Natural killer cell (primary cell): Measurements from ENCODE around the gene CARD6. TPM values are rescaled to one million over a fixed set of nuclear protein-coding genes. Genes with fewer than 3 reads are reported as not detected.

Experiments
- ATAC-seq, 3 donors: fragments of 150-1000 bp in 2 of 3; fragments of 200-7000 bp in 1 of 3; cut with Tn5 transposase; 1 replicate in 1 of 3; 2 replicates in 2 of 3; pipeline ENCODE4 v1.10.0; 2021; ENCODE audit warnings: mild to moderate bottlenecking in 2 of 3, moderate library complexity in 2 of 3
- DNase-seq, 2 donors: peaks; one replicate each; pipeline versions ENCODE4 v3.0.0 to v3.0.0-alpha.2; 2013 to 2021; ENCODE audit warnings: mixed read lengths in 1 of 2
- H3K27ac ChIP-seq: one replicate; pipeline ENCODE4 v1.5.1; 2013; ENCODE audit warnings: mild to moderate bottlenecking, low read length
- H3K27me3 ChIP-seq: one replicate; pipeline ENCODE4 v1.6.1; 2013; ENCODE audit warnings: low read length; ENCODE audit not compliant: control insufficient read depth, insufficient read depth
- H3K36me3 ChIP-seq: one replicate; pipeline ENCODE4 v1.6.1; 2013; ENCODE audit warnings: low read length; ENCODE audit not compliant: control insufficient read depth, insufficient read depth
- H3K4me1 ChIP-seq: one replicate; pipeline ENCODE4 v1.6.1; 2013; ENCODE audit warnings: low read length; ENCODE audit not compliant: control insufficient read depth, insufficient read depth
- H3K4me3 ChIP-seq: one replicate; pipeline ENCODE4 v1.5.1; 2013; ENCODE audit warnings: low read length
- H3K9me3 ChIP-seq: one replicate; pipeline ENCODE4 v1.6.1; 2013; ENCODE audit warnings: low read length; ENCODE audit not compliant: control insufficient read depth, insufficient read depth
- H3K27ac Mint-ChIP-seq, 2 donors: one replicate each; pipeline ENCODE4 v1.8.0; 2022; ENCODE audit warnings: mild to moderate bottlenecking in 2 of 2, mixed read lengths in 2 of 2, moderate library complexity in 1 of 2
- H3K27me3 Mint-ChIP-seq, 2 donors: one replicate each; pipeline ENCODE4 v1.8.0; 2022; ENCODE audit warnings: low read depth in 2 of 2, mixed read lengths in 2 of 2
- H3K36me3 Mint-ChIP-seq: one replicate; pipeline ENCODE4 v1.8.0; 2022; ENCODE audit warnings: mixed read lengths
- H3K4me1 Mint-ChIP-seq, 2 donors: one replicate each; pipeline ENCODE4 v1.8.0; 2022; ENCODE audit warnings: mixed read lengths in 2 of 2
- H3K4me3 Mint-ChIP-seq: one replicate; pipeline ENCODE4 v1.8.0; 2022; ENCODE audit warnings: mild to moderate bottlenecking, moderate library complexity, mixed read lengths
- H3K9me3 Mint-ChIP-seq, 2 donors: one replicate each; pipeline ENCODE4 v1.8.0; 2022; ENCODE audit warnings: mixed read lengths in 2 of 2
- CTCF ChIP-seq: fragments of 200-600 bp; IDR thresholded peaks from one replicate; pipeline ENCODE4 v1.8.0; 2022; ENCODE audit warnings: antibody characterized with exemption
- WGBS: methylation state at CpG from one replicate; pipeline ENCODE4 v1.1.7; 2013; ENCODE audit warnings: missing lambda C conversion rate; ENCODE audit not compliant: insufficient coverage; 5-methylcytosine and 5-hydroxymethylcytosine counted together
- intact Hi-C: fragments of 100-400 bp; cut with micrococcal nuclease; formaldehyde crosslinking; loops from one replicate; pipeline ENCODE4 v1.14.2; 2022
- total RNA-seq, 4 donors: library from RNA; stranded (reverse); fragments of 120-200 nt in 1 of 4; gene quantifications; one replicate each; pipeline versions ENCODE4 v1.2.3 to v1.2.4, GENCODE V29; 2013 to 2022

Gene CARD6
- total RNA-seq, 3 donors from 2014 or later (not counting 1 experiment from before 2014, with no cell fraction given): 3.4 to 5.2 (median 3.9) TPM

- H3K4me3 ChIP-seq: no peak overlapping the region
- H3K4me3 Mint-ChIP-seq: no peak overlapping the region
- peaks cover 11 to 12% of the 10 kb centered on the region in 2 donors for H3K27me3 Mint-ChIP-seq
- WGBS: 85% methylated on average over 6 of the region's 7 CpGs
- no peaks in the 10 kb centered on the region for H3K36me3 ChIP-seq
- H3K27me3 ChIP-seq: no peaks in the 10 kb centered on the region
- no peaks in the 10 kb centered on the region for H3K4me1 ChIP-seq
- H3K27ac ChIP-seq: no peak overlapping the region
- H3K9me3 ChIP-seq: no peaks in the 10 kb centered on the region
- no peak overlapping the region for H3K27ac Mint-ChIP-seq
- peak in 1 of 3 donors; percentile 64 for ATAC-seq
- H3K4me1 Mint-ChIP-seq: peaks cover 0 to 3% of the 10 kb centered on the region in 2 donors
- peaks cover 1% of the 10 kb centered on the region for H3K36me3 Mint-ChIP-seq
- peak in 1 of 2 donors; percentile 43 for DNase-seq
- intact Hi-C loops: no loop called here
- no peaks in the 10 kb centered on the region for H3K9me3 Mint-ChIP-seq
- peak; percentile 53 for TF ChIP-seq CTCF
Observed at GRCh38 chr5:40904205-40904993, 63.2 kb downstream of the CARD6 start.

GRCh38 chr5:40904994-40905306 is 63.8 kb downstream of the CARD6 start:
- no peaks in the 10 kb centered on the region for H3K27me3 ChIP-seq
- ATAC-seq (no peak), DNase-seq (no peak)
- H3K4me3 ChIP-seq: no peak overlapping the region
- H3K27ac ChIP-seq: no peak overlapping the region
- Mint-ChIP-seq H3K36me3 (no peaks in the 10 kb centered on the region), H3K9me3 (no peaks in the 10 kb centered on the region), H3K4me3 (no peak overlapping the region), H3K27me3 (peaks cover 16 to 17% of the 10 kb centered on the region in 2 donors), H3K27ac (no peak overlapping the region), H3K4me1 (peaks cover 0 to 3% of the 10 kb centered on the region in 2 donors)
- no peaks in the 10 kb centered on the region for H3K9me3 ChIP-seq
- peak; percentile 3 for TF ChIP-seq CTCF
- WGBS: 44% methylated on average over 2 of the region's 2 CpGs
- H3K4me1 ChIP-seq: no peaks in the 10 kb centered on the region
- intact Hi-C loops: no loop called here
- H3K36me3 ChIP-seq: no peaks in the 10 kb centered on the region

- no peak for TF ChIP-seq CTCF
- Mint-ChIP-seq H3K9me3 (no peaks in the 10 kb centered on the region), H3K4me3 (no peak overlapping the region), H3K27me3 (peaks cover 22 to 23% of the 10 kb centered on the region in 2 donors), H3K36me3 (no peaks in the 10 kb centered on the region), H3K4me1 (peaks cover 0 to 3% of the 10 kb centered on the region in 2 donors), H3K27ac (no peak overlapping the region)
- Histone ChIP-seq H3K27me3 (no peaks in the 10 kb centered on the region), H3K36me3 (no peaks in the 10 kb centered on the region), H3K4me1 (no peaks in the 10 kb centered on the region), H3K4me3 (no peak overlapping the region), H3K27ac (no peak overlapping the region), H3K9me3 (no peaks in the 10 kb centered on the region)
- no peak for ATAC-seq
- no peak for DNase-seq
- intact Hi-C loops: no loop called here
- WGBS: 75% methylated on average over 1 of the region's 1 CpG
Observed at GRCh38 chr5:40906351-40906751, 65.2 kb downstream of the CARD6 start.

GRCh38 chr5:40909264-40909663 is 68.1 kb downstream of the CARD6 start, which contains the start of gene C7:
Gene C7, plus strand, starts transcription at chr5:40909497. Its CDS starts 114 bp downstream, at chr5:40909611.
- Histone ChIP-seq H3K9me3 (no peaks in the 10 kb centered on the region), H3K36me3 (no peaks in the 10 kb centered on the region), H3K27me3 (no peaks in the 10 kb centered on the region), H3K4me3 (no peak within 1 kb of the TSS), H3K27ac (no peak within 1 kb of the TSS), H3K4me1 (no peaks in the 10 kb centered on the region)
- Mint-ChIP-seq H3K9me3 (no peaks in the 10 kb centered on the region), H3K4me1 (peaks cover 0 to 3% of the 10 kb centered on the region in 2 donors), H3K27ac (no peak within 1 kb of the TSS), H3K4me3 (no peak within 1 kb of the TSS), H3K27me3 (peaks cover 32% of the 10 kb centered on the region in 2 donors), H3K36me3 (no peaks in the 10 kb centered on the region)
- ATAC-seq (no peak), DNase-seq (no peak)
- intact Hi-C loops: no loop called here
- TF ChIP-seq CTCF: no peak
- 27% methylated on average over 3 of the region's 3 CpGs for WGBS
